ACC112 (cell line): ENCODE data around the gene DTHD1.

Experiments
- H2AFZ ChIP-seq: fragments of 200-600 bp; sonication (generic); one replicate; pipeline ENCODE4 v1.6.0; 2017; ENCODE audit warnings: antibody characterized with exemption, low read length; ENCODE audit not compliant: unreplicated experiment
- H3K27ac ChIP-seq: fragments of 200-600 bp; sonication (generic); 2 replicates; pipeline ENCODE4 v1.5.1; 2014; ENCODE audit warnings: low read depth, mild to moderate bottlenecking, antibody characterized with exemption, low read length, moderate library complexity
- H3K27me3 ChIP-seq: fragments of 200-600 bp; sonication (generic); 2 replicates; pipeline ENCODE4 v1.6.1; 2014; ENCODE audit warnings: mild to moderate bottlenecking, antibody characterized with exemption, low read length, moderate library complexity, mixed read lengths; ENCODE audit not compliant: insufficient read depth
- H3K36me3 ChIP-seq: fragments of 200-600 bp; sonication (generic); 2 replicates; pipeline ENCODE4 v1.6.1; 2016; ENCODE audit warnings: mild to moderate bottlenecking, antibody characterized with exemption, low read length, moderate library complexity, mixed read lengths; ENCODE audit not compliant: insufficient read depth
- H3K4me1 ChIP-seq: fragments of 200-600 bp; sonication (generic); one replicate; pipeline ENCODE4 v1.6.1; 2016; ENCODE audit warnings: low read length, mixed read lengths; ENCODE audit not compliant: insufficient read depth, unreplicated experiment, control insufficient read depth
- H3K4me3 ChIP-seq: fragments of 200-600 bp; sonication (generic); 2 replicates; pipeline ENCODE4 v1.5.1; 2014; ENCODE audit warnings: mild to moderate bottlenecking, low read depth, low read length
- H3K79me2 ChIP-seq: fragments of 200-600 bp; sonication (generic); one replicate; pipeline ENCODE4 v1.6.0; 2016; ENCODE audit warnings: low read length; ENCODE audit not compliant: control insufficient read depth, unreplicated experiment, insufficient read depth

The DTHD1 gene

DNA sequence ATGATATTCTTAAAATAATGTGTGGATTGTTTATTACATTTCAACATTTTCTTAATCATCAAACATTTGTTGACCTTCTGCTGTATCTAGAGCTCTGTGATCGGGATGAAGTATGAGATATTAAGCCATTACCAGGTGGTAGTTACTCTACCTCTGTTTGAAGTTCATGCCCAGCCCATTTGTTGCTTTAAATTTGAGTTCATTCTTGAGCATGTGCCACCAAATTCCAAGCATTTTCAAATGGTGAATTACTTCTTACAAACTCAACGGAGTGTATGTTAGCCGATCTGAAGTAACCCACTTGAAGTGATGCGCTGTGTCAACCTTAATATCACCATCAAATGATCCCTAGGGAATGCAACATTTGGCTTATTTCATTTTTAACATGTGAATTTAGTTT is 7.3 kb upstream of the DTHD1 start:
- H3K27me3 ChIP-seq: no peaks in the 10 kb centered on the region
- H3K79me2 ChIP-seq: no peaks in the 10 kb centered on the region
- no peak overlapping the region for H3K4me3 ChIP-seq
- H3K4me1 ChIP-seq: no peaks in the 10 kb centered on the region
- no peaks in the 10 kb centered on the region for H3K36me3 ChIP-seq
- no peak overlapping the region for H3K27ac ChIP-seq
- no peak overlapping the region for H2AFZ ChIP-seq

DNA sequence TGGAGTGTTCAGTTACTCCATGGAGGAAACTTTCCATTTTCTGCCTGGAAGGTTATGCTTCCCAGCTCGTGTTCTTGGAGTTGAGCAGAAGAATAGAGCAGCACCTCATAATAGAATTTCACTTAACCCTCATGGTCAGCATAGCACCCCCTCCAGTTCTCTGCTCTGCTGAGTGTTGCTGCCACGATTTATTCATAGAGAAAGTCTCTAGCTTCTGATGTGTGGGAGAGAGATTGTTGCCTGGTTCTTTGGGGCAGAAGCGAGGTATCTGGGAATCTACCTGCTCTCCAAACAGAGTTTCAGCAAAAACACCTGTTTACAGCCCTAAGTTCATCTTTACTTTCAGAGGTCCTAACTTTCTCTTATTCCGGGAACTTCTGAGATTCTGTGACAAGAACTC is 3.9 kb upstream of the DTHD1 start:
- H3K4me3 ChIP-seq: no peak overlapping the region
- H2AFZ ChIP-seq: no peak overlapping the region
- no peaks in the 10 kb centered on the region for H3K4me1 ChIP-seq
- H3K36me3 ChIP-seq: no peaks in the 10 kb centered on the region
- H3K79me2 ChIP-seq: no peaks in the 10 kb centered on the region
- no peak overlapping the region for H3K27ac ChIP-seq
- H3K27me3 ChIP-seq: no peaks in the 10 kb centered on the region

DNA sequence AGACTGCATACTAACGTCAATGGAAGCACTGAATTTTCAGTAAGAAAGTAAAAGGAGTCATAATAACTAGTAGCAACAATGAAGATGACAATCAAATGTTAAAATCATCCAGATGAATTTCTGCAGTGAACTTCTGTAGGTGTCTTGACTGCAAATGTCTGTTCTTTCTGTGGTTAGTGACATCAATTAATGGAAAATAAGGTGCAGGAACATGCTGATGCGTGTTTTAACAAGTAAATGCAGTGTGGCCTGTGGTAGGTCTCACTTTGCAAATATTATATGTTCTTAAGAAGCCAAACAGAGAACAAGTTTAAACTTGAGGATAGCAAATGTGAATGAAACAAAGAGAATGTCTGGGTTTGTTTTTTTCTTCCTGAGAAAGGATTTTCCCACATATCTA is 2.6 kb upstream of the DTHD1 start:
- H3K27me3 ChIP-seq: no peaks in the 10 kb centered on the region
- no peaks in the 10 kb centered on the region for H3K36me3 ChIP-seq
- H3K27ac ChIP-seq: no peak overlapping the region
- H3K4me1 ChIP-seq: no peaks in the 10 kb centered on the region
- no peak overlapping the region for H2AFZ ChIP-seq
- H3K4me3 ChIP-seq: no peak overlapping the region
- no peaks in the 10 kb centered on the region for H3K79me2 ChIP-seq

DNA sequence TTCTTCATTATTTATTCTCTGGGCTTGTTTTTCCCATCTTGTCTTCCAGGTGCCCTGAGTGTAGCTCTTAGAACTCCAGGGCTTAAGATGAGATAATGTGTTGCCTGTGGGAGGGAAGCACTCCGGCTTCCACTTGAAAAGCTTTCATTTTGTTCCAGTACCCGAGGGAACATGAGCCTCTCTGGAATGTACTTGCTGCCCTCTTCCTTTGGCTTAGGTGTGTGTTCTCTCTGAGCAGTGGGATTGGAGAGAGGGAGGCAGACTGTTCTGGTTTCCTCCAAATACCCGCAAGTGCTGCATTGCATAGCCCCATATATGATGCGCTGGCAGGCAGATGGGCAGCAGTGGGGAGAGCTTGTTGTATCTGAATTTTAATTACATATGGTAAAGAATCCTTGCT is 861 bp upstream of the DTHD1 start:
- Histone ChIP-seq H3K36me3 (no peaks in the 10 kb centered on the region), H2AFZ (no peak overlapping the region), H3K79me2 (no peaks in the 10 kb centered on the region), H3K27me3 (no peaks in the 10 kb centered on the region), H3K4me1 (no peaks in the 10 kb centered on the region), H3K27ac (no peak overlapping the region), H3K4me3 (no peak overlapping the region)

DNA sequence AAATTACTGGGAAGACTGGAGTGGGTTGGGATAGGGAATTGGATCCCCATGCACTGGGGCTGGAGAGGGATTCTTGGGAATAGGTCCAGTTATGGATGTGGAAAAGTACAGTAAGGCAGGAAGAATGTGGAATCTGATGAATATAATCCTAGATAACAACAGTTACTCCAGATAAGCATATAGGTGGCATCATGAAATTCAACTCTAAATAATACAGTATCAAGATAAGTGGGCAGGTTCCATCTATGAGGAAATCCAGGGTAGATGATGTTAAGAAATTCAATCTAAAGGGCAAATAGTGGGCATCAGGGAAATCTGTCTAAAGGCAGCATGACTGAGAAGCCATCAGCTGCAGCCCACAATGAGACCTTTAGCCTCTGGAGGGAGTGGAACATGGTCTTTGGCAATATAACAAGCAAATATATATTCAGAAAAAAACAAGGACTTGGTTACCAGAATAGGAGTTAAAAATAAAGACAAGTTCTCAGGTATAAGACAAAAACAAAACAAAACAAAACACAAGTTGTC is 1.2 kb downstream of the DTHD1 start:
- no peaks in the 10 kb centered on the region for H3K79me2 ChIP-seq
- H3K27ac ChIP-seq: no peak overlapping the region
- no peak overlapping the region for H3K4me3 ChIP-seq
- H3K27me3 ChIP-seq: no peaks in the 10 kb centered on the region
- no peak overlapping the region for H2AFZ ChIP-seq
- no peaks in the 10 kb centered on the region for H3K4me1 ChIP-seq
- no peaks in the 10 kb centered on the region for H3K36me3 ChIP-seq

DNA sequence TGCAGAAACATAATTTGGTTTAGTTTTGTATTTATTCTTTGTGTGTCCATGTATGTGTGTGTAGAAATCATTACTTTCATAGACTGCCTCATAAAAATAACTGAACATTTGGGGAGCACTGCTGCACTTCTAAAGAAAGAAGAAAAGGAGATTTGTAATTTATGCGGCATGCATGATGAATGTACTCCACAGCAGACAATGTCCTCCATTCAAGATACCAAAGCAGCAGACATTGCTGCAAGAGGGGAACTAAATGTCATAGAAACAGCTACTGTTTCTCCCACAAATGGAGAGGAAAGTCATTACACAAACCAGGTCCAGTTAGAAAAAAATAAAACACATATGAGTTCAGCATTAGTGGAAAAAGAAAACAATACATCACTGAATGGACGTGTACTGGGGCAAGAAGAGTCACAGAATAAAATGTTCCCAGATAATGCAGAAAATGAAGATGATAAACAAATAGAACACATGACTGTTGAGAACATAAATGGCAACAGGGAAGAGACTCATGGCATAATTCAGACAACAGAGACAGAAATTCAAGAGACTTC is 2.6 kb downstream of the DTHD1 start:
- Histone ChIP-seq H3K4me3 (no peak overlapping the region), H3K79me2 (no peaks in the 10 kb centered on the region), H3K27me3 (no peaks in the 10 kb centered on the region), H2AFZ (no peak overlapping the region), H3K4me1 (no peaks in the 10 kb centered on the region), H3K36me3 (no peaks in the 10 kb centered on the region), H3K27ac (no peak overlapping the region)

DNA sequence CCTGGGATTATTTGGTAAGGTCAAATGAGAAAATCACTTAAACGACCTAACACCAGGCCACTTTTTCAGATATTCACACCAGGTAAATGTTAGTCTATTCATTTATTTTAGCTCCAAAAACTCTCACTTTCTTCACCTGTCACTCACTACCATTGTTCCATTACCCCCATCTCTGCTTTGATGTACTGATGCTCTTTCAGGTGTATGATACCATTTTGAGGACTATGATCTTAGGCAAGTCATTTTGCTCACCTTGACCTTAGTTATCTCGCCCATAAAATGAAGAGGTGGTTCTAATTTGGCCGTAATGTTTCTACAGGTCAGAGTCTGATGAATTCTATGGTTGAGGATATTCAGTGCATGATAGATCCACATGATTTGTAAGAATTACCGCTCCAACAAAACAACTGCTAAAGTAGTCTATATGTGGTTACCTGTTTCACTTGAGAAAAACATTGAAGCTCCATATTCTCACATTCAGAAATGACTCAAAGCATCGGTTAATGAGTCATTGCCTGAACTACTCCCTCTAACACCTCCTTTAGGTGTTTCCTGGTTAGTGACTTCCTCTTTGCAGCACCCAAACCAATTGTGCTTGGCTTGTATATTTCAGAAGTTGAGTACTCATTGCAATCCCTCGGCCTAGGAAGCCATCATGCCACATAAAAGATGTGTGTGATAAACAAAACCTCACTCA is 4.5 kb downstream of the DTHD1 start:
- H3K79me2 ChIP-seq: no peaks in the 10 kb centered on the region
- H3K36me3 ChIP-seq: no peaks in the 10 kb centered on the region
- H3K27me3 ChIP-seq: no peaks in the 10 kb centered on the region
- H3K27ac ChIP-seq: no peak overlapping the region
- H2AFZ ChIP-seq: no peak overlapping the region
- H3K4me3 ChIP-seq: no peak overlapping the region
- H3K4me1 ChIP-seq: no peaks in the 10 kb centered on the region

DNA sequence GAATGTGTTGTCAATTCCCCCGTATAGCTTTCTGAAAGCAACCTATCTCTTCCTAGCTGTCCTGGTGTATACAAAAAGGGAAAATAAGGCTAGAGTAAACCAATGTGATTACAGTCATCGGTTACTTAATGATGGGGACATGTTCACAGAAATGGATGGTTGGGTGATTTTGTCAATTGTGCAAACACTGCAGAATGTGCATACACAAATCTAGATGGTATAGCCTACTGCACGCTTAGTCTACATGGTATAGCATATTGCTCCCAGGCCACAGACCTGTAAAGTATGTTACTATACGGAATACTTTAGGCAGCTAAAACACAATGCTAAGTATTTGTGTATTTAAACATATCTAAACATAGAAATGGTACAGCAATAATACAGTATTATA is 5.1 kb downstream of the DTHD1 start:
- Histone ChIP-seq H3K36me3 (no peaks in the 10 kb centered on the region), H2AFZ (no peak overlapping the region), H3K27ac (no peak overlapping the region), H3K4me1 (no peaks in the 10 kb centered on the region), H3K27me3 (no peaks in the 10 kb centered on the region), H3K79me2 (no peaks in the 10 kb centered on the region), H3K4me3 (no peak overlapping the region)

DNA sequence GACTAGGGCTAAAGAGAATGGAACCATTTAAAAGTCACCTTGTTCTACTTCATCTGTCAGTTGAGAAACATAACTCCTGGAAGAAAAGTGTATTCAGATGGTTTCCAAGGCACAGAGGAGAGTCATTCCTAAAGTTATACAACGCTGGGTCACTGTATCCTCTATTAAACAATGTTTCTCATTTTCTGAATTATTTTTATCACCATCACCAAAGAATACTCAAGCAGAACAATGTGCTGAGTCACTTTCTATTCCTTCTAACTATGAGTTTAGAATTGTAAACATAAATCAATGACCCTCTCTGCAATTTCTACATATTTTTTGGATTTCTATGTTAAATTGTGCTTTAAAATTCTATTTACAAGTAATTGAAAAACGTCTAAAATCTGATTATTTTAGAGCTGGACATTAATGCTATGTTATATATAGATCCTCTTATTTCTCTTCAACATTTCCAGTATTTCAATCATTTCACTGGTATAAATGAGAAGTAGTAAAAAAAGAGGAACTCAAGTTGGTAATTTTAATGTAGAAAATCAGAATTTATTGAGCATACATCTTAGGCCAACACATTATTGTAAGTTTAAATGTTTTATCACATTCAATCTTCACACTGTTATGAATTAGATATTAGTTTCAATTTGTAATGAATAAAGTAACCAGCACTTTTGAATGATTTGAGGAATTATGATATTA is 7.5 kb downstream of the DTHD1 start:
- Histone ChIP-seq H3K4me1 (no peaks in the 10 kb centered on the region), H3K27me3 (no peaks in the 10 kb centered on the region), H3K4me3 (no peak overlapping the region), H3K79me2 (no peaks in the 10 kb centered on the region), H2AFZ (no peak overlapping the region), H3K36me3 (no peaks in the 10 kb centered on the region), H3K27ac (no peak overlapping the region)

DNA sequence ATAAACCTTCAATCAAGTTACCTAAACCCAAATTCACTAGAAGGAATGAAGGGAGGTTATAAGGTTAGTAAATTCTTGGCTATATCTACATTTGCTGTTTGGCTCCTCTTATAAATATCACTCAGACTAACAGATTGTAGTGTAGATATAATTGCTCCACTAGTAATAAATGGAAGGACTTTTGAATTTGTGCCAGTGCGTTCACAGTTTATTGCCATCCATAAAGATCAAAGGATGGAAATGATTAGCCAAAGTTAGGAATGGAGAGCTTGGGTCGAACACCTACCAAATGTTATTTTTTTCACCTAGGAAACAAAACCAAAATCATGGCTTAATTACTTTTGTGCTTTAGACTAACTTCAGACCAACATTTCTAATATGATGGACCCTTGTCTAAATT is 9.2 kb downstream of the DTHD1 start:
- Histone ChIP-seq H3K4me1 (no peaks in the 10 kb centered on the region), H3K79me2 (no peaks in the 10 kb centered on the region), H3K36me3 (no peaks in the 10 kb centered on the region), H3K4me3 (no peak overlapping the region), H3K27ac (no peak overlapping the region), H3K27me3 (no peaks in the 10 kb centered on the region), H2AFZ (no peak overlapping the region)
